ENCODE results near the gene ATP5MG. TPM values are rescaled to one million over a fixed set of nuclear protein-coding genes. Genes with fewer than 3 reads are reported as not detected.

ATP5MG gene
- polyA plus RNA-seq, 3 donors: 257 to 688 (median 648) TPM

DNA sequence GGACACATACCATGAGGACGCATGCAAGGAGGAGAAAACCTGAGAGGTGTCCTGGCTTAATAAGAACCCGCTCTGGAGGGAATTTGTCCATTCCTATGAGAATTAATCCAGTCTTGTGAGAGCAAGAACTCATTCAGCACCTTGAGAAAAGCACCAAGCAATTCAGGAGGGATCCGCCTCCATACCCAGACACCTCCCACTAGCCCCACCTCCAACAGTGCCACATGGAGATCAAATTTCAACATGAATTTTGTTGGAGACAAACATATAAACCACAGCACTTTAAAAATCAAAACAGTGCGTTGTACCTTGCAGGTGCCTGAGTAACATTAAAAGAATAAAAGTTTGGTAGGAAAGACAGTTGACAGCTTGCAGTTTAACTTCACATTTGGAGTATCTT is 30.6 kb upstream of the ATP5MG start:
- Mint-ChIP-seq H3K4me3 (no peak overlapping the region), H3K27me3 (ENCODE audit: low read depth in 3 of 3) (no peaks in the 10 kb centered on the region), H3K27ac (no peak overlapping the region), H3K4me1 (no peaks in the 10 kb centered on the region), H3K9me3 (no peaks in the 10 kb centered on the region), H3K36me3 (peaks cover 94 to 98% of the 10 kb centered on the region in 2 donors)
- H3K4me3 ChIP-seq (replicated peaks in 1 of 3; ENCODE audit: low read depth in 2 of 3, low read length in 3 of 3): no peak overlapping the region
- H3K27me3 ChIP-seq (ENCODE audit: control insufficient read depth in 2 of 2, insufficient read depth in 2 of 2, low read length in 2 of 2): no peaks in the 10 kb centered on the region
- no peaks in the 10 kb centered on the region for H3K4me1 ChIP-seq (ENCODE audit: control insufficient read depth in 1 of 2, insufficient read depth in 2 of 2, low read length in 2 of 2)
- intact Hi-C loops (cut with micrococcal nuclease): no loop called here
- peaks cover 8% of the 10 kb centered on the region for H4K20me1 ChIP-seq (ENCODE audit: insufficient read depth, low read length)
- H3K4me2 ChIP-seq (replicated peaks; ENCODE audit: extremely low read depth, low read length, poor library complexity, severe bottlenecking): no peak overlapping the region
- peaks cover 94 to 100% of the 10 kb centered on the region in 2 donors for H3K36me3 ChIP-seq (replicated peaks in 1 of 2; ENCODE audit: control insufficient read depth in 1 of 2, insufficient read depth in 2 of 2, low read length in 2 of 2)
- WGBS (ENCODE audit: insufficient coverage): 100% methylated on average over 2 of the region's 4 CpGs
- no peak overlapping the region for H3K27ac ChIP-seq (ENCODE audit: low read depth in 1 of 2, low read length in 2 of 2)
- no peak overlapping the region for H3K9ac ChIP-seq (ENCODE audit: insufficient read depth, low read length, poor library complexity, severe bottlenecking)
- no peak for DNase-seq
- TF ChIP-seq, protein P1, sequence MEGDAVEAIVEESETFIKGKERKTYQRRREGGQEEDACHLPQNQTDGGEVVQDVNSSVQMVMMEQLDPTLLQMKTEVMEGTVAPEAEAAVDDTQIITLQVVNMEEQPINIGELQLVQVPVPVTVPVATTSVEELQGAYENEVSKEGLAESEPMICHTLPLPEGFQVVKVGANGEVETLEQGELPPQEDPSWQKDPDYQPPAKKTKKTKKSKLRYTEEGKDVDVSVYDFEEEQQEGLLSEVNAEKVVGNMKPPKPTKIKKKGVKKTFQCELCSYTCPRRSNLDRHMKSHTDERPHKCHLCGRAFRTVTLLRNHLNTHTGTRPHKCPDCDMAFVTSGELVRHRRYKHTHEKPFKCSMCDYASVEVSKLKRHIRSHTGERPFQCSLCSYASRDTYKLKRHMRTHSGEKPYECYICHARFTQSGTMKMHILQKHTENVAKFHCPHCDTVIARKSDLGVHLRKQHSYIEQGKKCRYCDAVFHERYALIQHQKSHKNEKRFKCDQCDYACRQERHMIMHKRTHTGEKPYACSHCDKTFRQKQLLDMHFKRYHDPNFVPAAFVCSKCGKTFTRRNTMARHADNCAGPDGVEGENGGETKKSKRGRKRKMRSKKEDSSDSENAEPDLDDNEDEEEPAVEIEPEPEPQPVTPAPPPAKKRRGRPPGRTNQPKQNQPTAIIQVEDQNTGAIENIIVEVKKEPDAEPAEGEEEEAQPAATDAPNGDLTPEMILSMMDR (IDR thresholded peaks at IDR 0.05): no peak
- no peaks in the 10 kb centered on the region for H3K79me2 ChIP-seq (ENCODE audit: insufficient read depth, low read length)
- no peaks in the 10 kb centered on the region for H3K9me3 ChIP-seq (replicated peaks in 1 of 2; ENCODE audit: control insufficient read depth in 1 of 2, insufficient read depth in 1 of 2, low read length in 2 of 2)
- no peak overlapping the region for H2AFZ ChIP-seq (ENCODE audit: insufficient read depth, low read depth, low read length, poor library complexity, severe bottlenecking)

DNA sequence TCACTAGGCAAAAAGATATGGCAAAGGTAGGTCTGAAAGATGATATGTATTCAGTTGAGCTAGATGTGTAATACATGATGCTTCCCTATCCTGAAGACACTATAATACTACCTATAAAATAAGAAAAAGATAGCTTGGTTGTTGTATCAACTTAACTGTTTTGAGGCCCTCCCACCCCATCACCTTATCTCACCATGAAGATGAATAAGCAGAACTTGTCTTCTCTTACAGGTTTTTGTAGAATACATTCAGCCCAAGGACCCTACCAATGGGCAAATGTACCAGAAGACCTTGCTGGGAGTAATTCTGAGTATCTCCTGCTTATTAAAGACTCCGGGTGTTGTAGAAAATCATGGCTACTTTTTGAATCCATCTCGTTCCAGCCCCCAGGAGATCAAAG is 28.1 kb upstream of the ATP5MG start:
- Histone ChIP-seq H3K27ac (ENCODE audit: low read depth in 1 of 2, low read length in 2 of 2) (no peak overlapping the region), H4K20me1 (ENCODE audit: insufficient read depth, low read length) (peaks cover 5% of the 10 kb centered on the region), H3K79me2 (ENCODE audit: insufficient read depth, low read length) (no peaks in the 10 kb centered on the region), H3K9me3 (replicated peaks in 1 of 2; ENCODE audit: control insufficient read depth in 1 of 2, insufficient read depth in 1 of 2, low read length in 2 of 2) (no peaks in the 10 kb centered on the region), H3K9ac (ENCODE audit: insufficient read depth, low read length, poor library complexity, severe bottlenecking) (no peak overlapping the region), H3K27me3 (ENCODE audit: control insufficient read depth in 2 of 2, insufficient read depth in 2 of 2, low read length in 2 of 2) (no peaks in the 10 kb centered on the region), H3K36me3 (replicated peaks in 1 of 2; ENCODE audit: control insufficient read depth in 1 of 2, insufficient read depth in 2 of 2, low read length in 2 of 2) (peaks cover 96 to 100% of the 10 kb centered on the region in 2 donors), H3K4me1 (ENCODE audit: control insufficient read depth in 1 of 2, insufficient read depth in 2 of 2, low read length in 2 of 2) (no peaks in the 10 kb centered on the region), H3K4me2 (replicated peaks; ENCODE audit: extremely low read depth, low read length, poor library complexity, severe bottlenecking) (no peak overlapping the region), H3K4me3 (replicated peaks in 1 of 3; ENCODE audit: low read depth in 2 of 3, low read length in 3 of 3) (no peak overlapping the region), H2AFZ (ENCODE audit: insufficient read depth, low read depth, low read length, poor library complexity, severe bottlenecking) (no peak overlapping the region)
- H3K36me3 Mint-ChIP-seq: peaks cover 93 to 100% of the 10 kb centered on the region in 2 donors
- no peaks in the 10 kb centered on the region for H3K4me1 Mint-ChIP-seq
- intact Hi-C loops (cut with micrococcal nuclease): no loop called here
- H3K27me3 Mint-ChIP-seq (ENCODE audit: low read depth in 3 of 3): no peaks in the 10 kb centered on the region
- H3K9me3 Mint-ChIP-seq: no peaks in the 10 kb centered on the region
- 100% methylated on average over 1 of the region's 2 CpGs for WGBS (ENCODE audit: insufficient coverage)
- H3K4me3 Mint-ChIP-seq: no peak overlapping the region
- TF ChIP-seq, protein P1 (IDR thresholded peaks at IDR 0.05): no peak
- no peak overlapping the region for H3K27ac Mint-ChIP-seq
- no peak for DNase-seq
